ENCODE measurements around the gene ARG1.

Gene ARG1

DNA sequence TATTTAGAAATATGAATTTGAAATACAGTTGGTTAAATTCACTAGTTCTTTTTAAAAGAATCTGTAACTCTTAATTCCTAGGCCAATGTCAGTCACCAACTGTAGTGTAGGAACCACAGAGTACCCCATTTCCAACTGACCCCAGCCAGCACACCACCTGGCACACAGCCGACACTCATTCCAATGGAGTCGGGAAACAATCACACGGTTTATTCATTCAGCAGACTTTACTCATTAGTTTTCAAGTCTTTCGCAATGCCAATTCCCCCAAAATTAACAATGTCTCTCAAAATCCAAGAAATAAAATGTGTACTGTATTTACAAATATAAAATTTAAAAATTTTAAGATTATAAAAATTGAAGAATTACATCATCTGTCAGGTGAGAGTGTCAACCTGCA is 13.5 kb downstream of the ARG1 start:
- H3K79me2 ChIP-seq (ENCODE audit: low read length): no peaks in the 10 kb centered on the region
- H3K27ac ChIP-seq (ENCODE audit: low read length): no peak overlapping the region
- H3K36me3 ChIP-seq (replicated peaks; ENCODE audit: insufficient read depth, low read length): peaks cover 11% of the 10 kb centered on the region; the same call in 1 of the 2 replicates
- TF ChIP-seq EZH2 (optimal IDR thresholded peaks at IDR 0.05; ENCODE audit: low read depth, low read length): no peak
- H3F3A ChIP-seq (ENCODE audit: insufficient read depth, low read length): no peaks in the 10 kb centered on the region
- H3K9me3 ChIP-seq (replicated peaks; ENCODE audit: insufficient read depth, low read length): no peaks in the 10 kb centered on the region
- no peaks in the 10 kb centered on the region for H3K27me3 ChIP-seq (replicated peaks; ENCODE audit: insufficient read depth, low read length)
- no peak overlapping the region for H3K4me3 ChIP-seq (ENCODE audit: low read length)
- H3K4me2 ChIP-seq (ENCODE audit: low read depth, low read length): no peak overlapping the region
- no peaks in the 10 kb centered on the region for H4K20me1 ChIP-seq (ENCODE audit: insufficient read depth, low read length)
- no peak overlapping the region for H2AFZ ChIP-seq (ENCODE audit: low read length)
- H3K9ac ChIP-seq (ENCODE audit: low read length): no peak overlapping the region
- H3K9me2 ChIP-seq (replicated peaks; ENCODE audit: insufficient read depth, low read length): no peaks in the 10 kb centered on the region
- no peak for DNase-seq
- no peaks in the 10 kb centered on the region for H3K4me1 ChIP-seq (ENCODE audit: low read length)

DNA sequence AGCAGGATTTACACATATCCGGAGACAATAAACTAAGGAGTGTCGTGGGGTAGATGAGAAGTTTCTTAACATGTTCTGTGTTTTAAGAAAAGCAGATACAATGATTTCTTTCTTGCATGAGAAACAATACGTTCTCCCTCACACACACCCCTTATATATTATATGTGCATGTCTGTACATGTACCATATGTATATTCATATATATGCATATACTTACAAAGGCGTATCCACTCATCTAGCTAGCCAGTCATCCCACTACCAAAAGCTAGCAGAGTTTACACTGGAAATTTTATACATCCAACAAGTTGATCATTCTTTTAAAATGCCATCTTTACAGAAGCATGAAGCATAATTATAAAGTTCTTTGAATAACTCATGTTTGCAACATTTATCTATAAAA is 14.9 kb downstream of the ARG1 start:
- no peak overlapping the region for H2AFZ ChIP-seq (ENCODE audit: low read length)
- no peak overlapping the region for H3K27ac ChIP-seq (ENCODE audit: low read length)
- no peak for TF ChIP-seq EZH2 (optimal IDR thresholded peaks at IDR 0.05; ENCODE audit: low read depth, low read length)
- TF ChIP-seq EZH2phosphoT487 (IDR thresholded peaks at IDR 0.05; ENCODE audit: low read length): no peak
- TF ChIP-seq, protein P1, sequence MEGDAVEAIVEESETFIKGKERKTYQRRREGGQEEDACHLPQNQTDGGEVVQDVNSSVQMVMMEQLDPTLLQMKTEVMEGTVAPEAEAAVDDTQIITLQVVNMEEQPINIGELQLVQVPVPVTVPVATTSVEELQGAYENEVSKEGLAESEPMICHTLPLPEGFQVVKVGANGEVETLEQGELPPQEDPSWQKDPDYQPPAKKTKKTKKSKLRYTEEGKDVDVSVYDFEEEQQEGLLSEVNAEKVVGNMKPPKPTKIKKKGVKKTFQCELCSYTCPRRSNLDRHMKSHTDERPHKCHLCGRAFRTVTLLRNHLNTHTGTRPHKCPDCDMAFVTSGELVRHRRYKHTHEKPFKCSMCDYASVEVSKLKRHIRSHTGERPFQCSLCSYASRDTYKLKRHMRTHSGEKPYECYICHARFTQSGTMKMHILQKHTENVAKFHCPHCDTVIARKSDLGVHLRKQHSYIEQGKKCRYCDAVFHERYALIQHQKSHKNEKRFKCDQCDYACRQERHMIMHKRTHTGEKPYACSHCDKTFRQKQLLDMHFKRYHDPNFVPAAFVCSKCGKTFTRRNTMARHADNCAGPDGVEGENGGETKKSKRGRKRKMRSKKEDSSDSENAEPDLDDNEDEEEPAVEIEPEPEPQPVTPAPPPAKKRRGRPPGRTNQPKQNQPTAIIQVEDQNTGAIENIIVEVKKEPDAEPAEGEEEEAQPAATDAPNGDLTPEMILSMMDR (IDR thresholded peaks at IDR 0.05; ENCODE audit: low read length): no peak
- H3K4me3 ChIP-seq (ENCODE audit: low read length): no peak overlapping the region
- no peaks in the 10 kb centered on the region for H3K9me3 ChIP-seq (replicated peaks; ENCODE audit: insufficient read depth, low read length)
- peaks cover 11% of the 10 kb centered on the region; the same call in 1 of the 2 replicates for H3K36me3 ChIP-seq (replicated peaks; ENCODE audit: insufficient read depth, low read length)
- no peak overlapping the region for H3K4me2 ChIP-seq (ENCODE audit: low read depth, low read length)
- H3K9me2 ChIP-seq (replicated peaks; ENCODE audit: insufficient read depth, low read length): no peaks in the 10 kb centered on the region
- no peak for DNase-seq
- no peaks in the 10 kb centered on the region for H4K20me1 ChIP-seq (ENCODE audit: insufficient read depth, low read length)
- H3F3A ChIP-seq (ENCODE audit: insufficient read depth, low read length): no peaks in the 10 kb centered on the region
- no peaks in the 10 kb centered on the region for H3K4me1 ChIP-seq (ENCODE audit: low read length)
- no peak overlapping the region for H3K9ac ChIP-seq (ENCODE audit: low read length)
- H3K27me3 ChIP-seq (replicated peaks; ENCODE audit: insufficient read depth, low read length): no peaks in the 10 kb centered on the region
- H3K79me2 ChIP-seq (ENCODE audit: low read length): no peaks in the 10 kb centered on the region

DNA sequence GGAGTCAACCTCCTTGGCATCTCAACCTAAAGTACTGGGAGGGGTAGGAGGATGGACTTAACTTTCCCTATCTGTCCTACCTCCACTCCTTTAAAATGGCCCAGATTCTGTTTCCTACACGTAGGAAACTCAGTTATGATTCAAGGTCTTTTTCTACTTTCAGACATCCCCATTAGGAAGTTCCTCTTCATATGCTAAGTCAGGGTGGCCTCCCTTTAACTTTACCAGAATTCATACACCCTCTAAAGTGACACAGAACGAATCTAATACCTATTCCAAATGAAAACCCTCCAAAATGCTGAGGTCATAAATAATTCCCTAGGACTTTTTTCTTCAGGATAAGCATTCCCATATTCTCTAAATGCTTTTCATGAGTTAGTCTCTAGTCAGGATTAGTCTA is 15.6 kb downstream of the ARG1 start:
- Histone ChIP-seq H3K9me3 (replicated peaks; ENCODE audit: insufficient read depth, low read length) (no peaks in the 10 kb centered on the region), H3K27ac (ENCODE audit: low read length) (no peak overlapping the region), H3K4me2 (ENCODE audit: low read depth, low read length) (no peak overlapping the region), H3K9me2 (replicated peaks; ENCODE audit: insufficient read depth, low read length) (no peaks in the 10 kb centered on the region), H3K36me3 (replicated peaks; ENCODE audit: insufficient read depth, low read length) (peaks cover 11% of the 10 kb centered on the region; the same call in 1 of the 2 replicates), H4K20me1 (ENCODE audit: insufficient read depth, low read length) (no peaks in the 10 kb centered on the region), H3K9ac (ENCODE audit: low read length) (no peak overlapping the region), H3F3A (ENCODE audit: insufficient read depth, low read length) (no peaks in the 10 kb centered on the region), H3K4me1 (ENCODE audit: low read length) (no peaks in the 10 kb centered on the region), H2AFZ (ENCODE audit: low read length) (no peak overlapping the region), H3K79me2 (ENCODE audit: low read length) (no peaks in the 10 kb centered on the region), H3K27me3 (replicated peaks; ENCODE audit: insufficient read depth, low read length) (no peaks in the 10 kb centered on the region), H3K4me3 (ENCODE audit: low read length) (no peak overlapping the region)
- no peak for DNase-seq
- TF ChIP-seq EZH2phosphoT487 (IDR thresholded peaks at IDR 0.05; ENCODE audit: low read length): no peak
- TF ChIP-seq, protein P1 (IDR thresholded peaks at IDR 0.05; ENCODE audit: low read length): no peak
- TF ChIP-seq EZH2 (optimal IDR thresholded peaks at IDR 0.05; ENCODE audit: low read depth, low read length): no peak

DNA sequence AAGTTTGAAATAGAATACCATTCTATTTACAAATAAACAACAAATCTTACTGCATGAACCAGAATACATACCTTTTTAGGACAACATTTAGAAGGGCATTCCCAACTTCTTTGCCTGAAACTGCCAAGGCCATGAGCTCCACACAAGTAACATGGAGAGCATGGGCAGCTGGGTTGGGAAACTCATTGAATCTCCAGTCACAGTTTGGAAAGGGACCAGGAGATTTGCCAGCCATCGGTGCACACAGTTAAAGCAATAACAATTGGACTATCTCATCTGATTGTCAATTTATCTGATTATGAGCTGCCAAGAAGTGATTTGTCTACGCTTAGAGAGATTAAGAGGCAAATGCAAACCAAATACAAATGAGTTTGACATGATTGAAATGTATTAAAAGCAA is 19.9 kb downstream of the ARG1 start:
- no peaks in the 10 kb centered on the region for H3F3A ChIP-seq (ENCODE audit: insufficient read depth, low read length)
- H3K9ac ChIP-seq (ENCODE audit: low read length): no peak overlapping the region
- H3K4me2 ChIP-seq (ENCODE audit: low read depth, low read length): no peak overlapping the region
- no peak overlapping the region for H3K4me3 ChIP-seq (ENCODE audit: low read length)
- H4K20me1 ChIP-seq (ENCODE audit: insufficient read depth, low read length): no peaks in the 10 kb centered on the region
- H3K4me1 ChIP-seq (ENCODE audit: low read length): no peaks in the 10 kb centered on the region
- H3K27ac ChIP-seq (ENCODE audit: low read length): no peak overlapping the region
- H3K27me3 ChIP-seq (replicated peaks; ENCODE audit: insufficient read depth, low read length): no peaks in the 10 kb centered on the region
- no peak for TF ChIP-seq EZH2 (optimal IDR thresholded peaks at IDR 0.05; ENCODE audit: low read depth, low read length)
- TF ChIP-seq, protein P1 (IDR thresholded peaks at IDR 0.05; ENCODE audit: low read length): no peak
- no peak for DNase-seq
- no peaks in the 10 kb centered on the region for H3K9me2 ChIP-seq (replicated peaks; ENCODE audit: insufficient read depth, low read length)
- no peaks in the 10 kb centered on the region for H3K9me3 ChIP-seq (replicated peaks; ENCODE audit: insufficient read depth, low read length)
- peaks cover 8% of the 10 kb centered on the region; the same call in 1 of the 2 replicates for H3K36me3 ChIP-seq (replicated peaks; ENCODE audit: insufficient read depth, low read length)
- H2AFZ ChIP-seq (ENCODE audit: low read length): no peak overlapping the region
- H3K79me2 ChIP-seq (ENCODE audit: low read length): no peaks in the 10 kb centered on the region
